GM21367 (cell line): ENCODE data around the gene SPPL3.

Experiments used
- ATAC-seq: cut with Tn5 transposase; IDR thresholded peaks from one replicate; pipeline ENCODE4 v1.9.1; 2021; ENCODE audit not compliant: unreplicated experiment

The SPPL3 gene

DNA sequence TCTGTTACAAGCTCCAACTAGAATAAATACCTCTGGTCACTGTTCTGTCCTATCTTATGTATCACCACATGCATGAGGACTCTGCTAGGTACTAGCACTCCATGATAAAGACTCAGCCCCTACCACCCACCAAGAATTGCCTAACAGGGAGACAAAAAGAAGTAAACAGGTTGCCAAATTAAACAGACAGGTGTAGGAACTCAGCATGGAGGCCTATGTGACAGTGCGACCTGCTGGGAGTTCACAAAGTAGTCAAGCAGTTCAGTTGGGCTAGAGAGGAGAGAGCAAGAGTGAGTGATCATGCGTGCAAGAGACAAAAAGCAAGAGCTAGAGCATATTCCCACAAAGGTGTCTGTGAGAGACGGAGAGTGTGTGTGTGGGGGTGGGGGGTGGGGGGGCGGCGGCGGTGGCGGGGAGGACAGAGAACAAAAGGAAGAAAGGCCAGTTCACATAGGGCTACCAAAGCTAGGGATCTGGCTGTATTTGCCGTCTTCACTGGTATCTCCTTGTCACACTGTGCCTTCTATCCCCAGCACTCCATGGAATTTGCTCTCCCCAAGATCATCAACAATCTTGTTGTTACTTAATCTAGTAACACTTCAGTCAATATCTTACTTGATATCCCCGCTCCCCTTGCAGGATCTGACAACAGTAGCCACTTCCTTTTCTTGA lies 81.2 kb downstream of the SPPL3 start:
- ATAC-seq = no peak

DNA sequence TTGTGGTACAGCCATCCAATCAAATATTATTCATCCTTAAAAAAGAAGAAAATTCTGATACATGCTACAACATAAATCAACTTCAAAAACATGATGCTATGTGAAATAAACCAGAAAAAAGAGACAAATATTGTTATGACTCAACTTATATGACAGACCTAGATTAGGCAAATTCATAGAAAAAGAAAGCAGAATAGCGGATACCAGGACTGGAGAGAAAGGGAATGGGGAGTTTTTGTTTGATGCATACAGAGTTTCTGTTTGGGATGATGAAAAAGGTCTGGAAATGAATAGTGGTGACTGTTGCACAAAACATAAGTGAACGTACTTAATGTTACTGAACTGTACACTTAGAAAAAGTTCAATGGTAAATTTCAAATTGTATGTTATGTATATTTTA lies 82.3 kb downstream of the SPPL3 start:
- ATAC-seq = no peak

DNA sequence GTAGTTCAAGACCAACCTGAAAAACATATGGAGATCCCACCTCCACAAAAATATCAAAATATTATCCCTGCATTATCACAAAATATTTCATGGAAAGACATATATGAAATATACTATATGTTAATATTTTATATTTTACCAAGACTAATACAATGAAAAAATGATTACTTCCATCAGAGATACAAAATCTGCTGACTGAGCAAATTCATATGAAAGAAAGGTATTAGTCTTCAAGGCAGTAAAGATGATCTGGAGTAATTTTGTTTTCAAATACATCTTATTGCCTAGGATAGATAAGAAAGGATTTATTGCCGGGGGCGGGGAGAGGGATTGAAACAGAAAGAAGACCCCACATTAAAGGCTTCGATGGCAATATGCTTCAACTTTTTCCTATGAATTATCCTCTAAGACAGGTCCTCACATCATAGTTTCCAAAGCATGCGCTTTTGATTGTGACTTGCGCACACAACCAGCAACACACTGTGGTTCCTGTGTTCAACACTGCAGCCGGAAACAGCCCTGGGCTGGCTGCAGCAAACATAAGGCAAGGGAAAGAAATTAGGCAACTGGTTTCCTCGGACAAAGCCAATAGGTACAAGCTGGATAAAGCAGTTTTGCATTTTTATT lies 83.2 kb downstream of the SPPL3 start:
- no peak for ATAC-seq

GRCh38 chr12:120818416-120818815 lies 85.7 kb downstream of the SPPL3 start:
- ATAC-seq = no peak

DNA sequence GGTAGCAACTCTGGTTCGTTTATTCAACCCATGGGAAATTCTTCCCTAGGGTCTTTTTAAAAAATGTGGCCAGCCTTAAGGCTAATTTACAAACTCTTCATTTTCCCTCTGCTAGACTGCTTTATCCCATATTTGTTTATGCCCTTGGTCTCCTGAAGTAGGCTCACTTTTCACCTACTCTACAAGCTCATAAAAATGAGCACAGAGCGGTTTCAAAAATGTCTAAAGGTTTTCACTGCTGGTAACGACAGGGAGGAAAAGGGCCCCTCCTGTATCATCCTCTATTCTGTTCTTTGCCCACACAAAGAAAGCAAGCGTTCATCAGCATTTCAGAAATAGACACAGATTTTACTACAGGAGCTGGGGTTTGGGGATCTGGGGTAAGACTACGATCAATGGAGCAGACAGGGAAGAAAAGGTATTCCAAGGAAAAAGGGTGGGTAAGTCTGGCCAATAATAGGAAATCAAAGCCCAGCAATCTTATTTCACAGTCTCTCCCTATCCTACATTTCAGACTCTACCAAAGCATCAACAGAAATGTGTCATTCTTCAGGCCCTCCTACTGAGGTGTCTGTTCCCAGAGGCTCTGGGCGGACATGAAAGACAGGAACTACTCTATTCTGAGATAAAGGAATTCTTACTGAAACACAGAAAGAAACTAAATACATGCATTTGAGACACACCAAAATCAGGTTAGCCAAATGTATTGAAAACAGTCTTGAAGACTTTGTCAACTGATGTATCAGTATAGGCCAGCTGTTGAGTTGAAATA lies 86.4 kb downstream of the SPPL3 start:
- no peak for ATAC-seq

- ATAC-seq = no peak
These were observed 87.8 kb downstream of the SPPL3 start for GRCh38 chr12:120816363-120816762.

DNA sequence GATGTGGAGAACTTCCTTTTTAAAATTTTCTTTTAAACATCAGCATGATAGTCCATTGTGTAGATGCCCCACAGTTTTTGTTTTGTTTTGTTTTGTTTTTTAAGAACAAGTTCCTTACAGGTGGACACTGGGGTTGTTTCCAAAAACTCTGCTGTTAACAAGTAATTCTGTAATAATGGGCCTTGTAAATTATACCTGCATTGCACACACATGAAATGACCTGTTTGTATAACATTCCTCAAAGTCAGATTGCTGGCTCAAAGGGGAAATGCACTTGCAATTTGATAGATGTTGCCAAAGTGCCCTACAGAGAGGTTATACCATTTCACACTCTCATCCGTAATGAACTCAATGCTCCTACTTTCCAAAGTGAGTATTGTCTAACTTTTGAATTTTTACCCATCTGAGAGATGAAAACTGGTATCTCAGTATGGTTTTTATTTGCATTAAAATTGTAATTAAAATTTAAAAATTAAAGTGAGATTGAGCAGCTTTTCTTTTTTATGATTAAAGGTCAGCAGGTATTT lies 89.2 kb downstream of the SPPL3 start:
- no peak for ATAC-seq

- no peak for ATAC-seq
These were observed 89.8 kb downstream of the SPPL3 start for GRCh38 chr12:120814203-120814902.

DNA sequence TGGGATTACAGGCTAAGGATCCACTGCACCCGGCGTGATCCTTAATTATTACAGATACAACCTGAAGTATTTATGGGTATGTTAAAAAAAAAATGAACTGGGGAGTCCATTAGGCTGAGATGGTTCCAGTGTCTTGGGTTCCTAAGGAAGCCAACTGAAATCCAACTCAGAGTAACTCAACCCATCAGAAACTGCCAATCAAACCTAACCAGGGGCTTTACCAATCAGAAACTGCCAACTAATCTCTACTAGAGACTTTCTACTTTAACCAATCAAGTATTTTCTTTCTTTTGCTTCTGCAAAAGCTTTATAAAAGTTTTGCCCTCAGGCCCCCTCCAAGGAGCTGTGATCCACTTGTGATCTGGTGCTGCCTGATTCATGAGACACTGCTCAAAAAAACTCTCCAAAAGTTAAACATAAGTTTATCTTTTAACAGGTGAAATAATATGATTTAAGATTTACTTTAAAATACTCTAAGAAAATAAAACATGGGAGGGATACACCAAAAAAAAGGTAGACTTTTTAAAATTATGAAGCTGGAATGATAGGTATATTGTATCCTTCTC lies 90.5 kb downstream of the SPPL3 start:
- ATAC-seq = no peak

GRCh38 chr12:120810021-120810420 lies 94.1 kb downstream of the SPPL3 start:
- no peak for ATAC-seq

- ATAC-seq = no peak
These were observed 99.7 kb downstream of the SPPL3 start for GRCh38 chr12:120804428-120804827.

DNA sequence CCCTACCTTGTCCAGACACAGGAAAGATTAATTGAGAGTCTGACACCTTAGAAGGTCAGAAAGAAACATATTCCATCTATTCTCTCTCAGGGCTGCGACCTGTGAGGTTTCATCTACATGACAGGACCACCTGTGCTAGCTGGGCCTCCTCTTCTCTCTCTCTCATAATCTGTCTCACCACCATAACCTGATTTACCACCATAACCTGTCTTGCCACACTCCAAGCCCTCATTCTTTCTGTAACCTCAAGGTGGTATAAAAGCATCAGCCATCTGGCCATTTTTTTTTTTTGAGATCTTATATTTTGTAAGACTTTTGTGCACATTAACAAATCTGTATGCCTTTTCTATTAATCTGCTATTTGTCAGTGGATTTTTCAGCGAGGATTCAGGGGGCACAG lies 103.0 kb downstream of the SPPL3 start:
- ATAC-seq = no peak

DNA sequence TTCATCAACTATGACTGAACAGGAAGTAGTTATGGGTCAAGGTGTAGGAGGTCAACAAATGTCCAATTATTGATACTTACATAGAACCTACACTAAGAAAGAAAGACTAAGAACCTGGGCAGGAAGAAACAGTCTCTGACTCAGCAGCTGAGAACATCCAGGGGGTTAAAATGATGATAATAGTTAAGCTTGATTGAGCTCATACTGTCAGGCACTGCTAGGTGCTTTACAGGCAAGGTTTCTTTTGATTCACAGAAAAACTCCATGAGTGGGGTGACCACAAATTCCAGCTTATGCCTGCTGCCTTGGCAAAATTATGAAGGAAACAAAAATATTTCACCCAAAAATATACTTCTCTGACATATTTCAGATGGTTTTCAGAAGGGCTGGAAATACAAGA lies 103.5 kb downstream of the SPPL3 start:
- no peak for ATAC-seq

DNA sequence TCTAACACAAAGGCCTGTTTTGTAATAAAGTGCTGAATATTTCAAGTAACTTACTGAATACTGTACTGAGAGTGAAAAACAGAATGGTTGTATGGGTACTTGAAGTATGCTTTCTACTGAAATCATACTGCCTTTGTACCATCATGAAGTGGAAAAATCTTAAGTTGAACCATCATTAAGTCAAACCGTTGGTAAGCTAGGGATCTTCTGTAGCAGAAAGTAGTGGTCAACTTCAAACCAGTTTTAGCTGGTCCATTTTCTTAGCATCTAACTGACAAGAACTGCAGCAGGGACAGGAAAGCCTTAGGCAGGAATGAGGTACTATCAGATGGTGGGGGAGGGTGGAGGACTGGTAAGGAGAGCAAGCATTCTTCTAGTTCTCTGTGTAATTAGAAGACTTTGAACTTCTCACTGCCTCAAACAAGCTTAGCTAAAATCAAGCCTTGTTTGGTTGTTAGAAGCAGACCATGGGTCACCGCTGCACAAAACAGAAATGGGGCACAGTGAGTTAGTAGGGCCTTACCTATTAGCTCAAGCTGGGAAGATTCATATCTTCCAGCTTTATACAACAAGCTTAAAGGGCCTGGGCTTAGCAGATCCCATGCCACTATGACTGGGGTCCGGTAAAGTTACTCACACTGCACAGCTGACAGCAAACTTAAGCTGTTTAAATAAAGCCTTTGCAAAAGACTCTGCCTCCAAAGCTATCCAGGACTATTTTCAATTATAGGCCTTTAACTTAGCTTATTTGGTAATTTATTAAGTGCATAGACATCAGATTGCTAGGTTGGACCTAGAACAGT lies 104.7 kb downstream of the SPPL3 start:
- no peak for ATAC-seq

DNA sequence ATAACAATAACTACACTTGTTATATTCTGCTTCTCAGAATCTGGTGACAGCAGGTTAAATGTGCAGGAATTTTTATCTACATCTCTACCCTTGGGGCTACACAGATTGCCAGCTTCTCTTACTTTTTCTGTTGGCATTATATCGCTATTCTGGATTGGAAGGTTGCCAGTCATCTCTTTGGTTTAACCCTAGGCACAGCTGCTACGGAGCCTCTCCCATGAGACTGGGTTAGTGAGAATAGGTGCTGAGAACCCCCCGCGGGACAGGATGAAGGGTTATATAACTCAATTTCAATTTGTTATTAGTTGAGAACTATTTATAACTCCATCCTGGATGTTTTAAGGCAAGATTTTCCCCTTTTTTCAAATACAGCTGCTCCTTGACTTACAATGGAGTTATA lies 105.5 kb downstream of the SPPL3 start:
- no peak for ATAC-seq

- ATAC-seq = no peak
These were observed 106.2 kb downstream of the SPPL3 start for GRCh38 chr12:120797677-120798642.

DNA sequence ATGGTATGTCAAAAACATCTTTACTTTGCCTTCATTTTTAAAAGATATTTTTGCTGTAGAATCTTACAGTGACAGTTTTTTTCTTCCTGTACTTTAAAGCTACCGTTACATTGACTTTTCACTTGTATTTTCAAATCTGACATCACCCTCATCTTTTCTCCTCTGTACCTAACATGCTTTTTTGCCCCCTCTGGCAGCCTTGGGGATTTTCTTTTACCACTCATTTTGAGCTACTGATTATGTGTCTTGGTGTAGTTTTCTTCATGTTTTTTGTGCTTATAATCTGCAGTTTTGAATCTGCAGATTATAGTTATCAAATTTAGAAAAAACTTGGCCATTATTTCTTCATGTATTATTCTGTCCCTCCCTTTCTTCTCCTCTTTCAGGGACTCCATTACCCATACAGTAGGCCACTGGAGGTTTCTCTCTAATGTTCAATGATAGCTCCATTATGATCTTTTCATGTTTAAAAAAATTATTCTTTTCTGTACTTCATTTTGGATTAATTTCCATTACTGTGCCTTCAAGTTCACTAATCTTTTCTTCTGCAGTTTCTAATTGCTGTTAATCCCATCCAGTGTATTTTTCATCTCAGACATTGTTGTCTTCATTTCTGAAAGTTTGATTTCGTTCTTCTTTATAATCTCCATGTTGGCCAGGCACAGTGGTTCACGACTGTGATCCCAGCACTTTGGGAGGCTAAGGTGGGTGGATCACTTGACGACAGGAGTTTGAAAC lies 108.5 kb downstream of the SPPL3 start:
- ATAC-seq = no peak

DNA sequence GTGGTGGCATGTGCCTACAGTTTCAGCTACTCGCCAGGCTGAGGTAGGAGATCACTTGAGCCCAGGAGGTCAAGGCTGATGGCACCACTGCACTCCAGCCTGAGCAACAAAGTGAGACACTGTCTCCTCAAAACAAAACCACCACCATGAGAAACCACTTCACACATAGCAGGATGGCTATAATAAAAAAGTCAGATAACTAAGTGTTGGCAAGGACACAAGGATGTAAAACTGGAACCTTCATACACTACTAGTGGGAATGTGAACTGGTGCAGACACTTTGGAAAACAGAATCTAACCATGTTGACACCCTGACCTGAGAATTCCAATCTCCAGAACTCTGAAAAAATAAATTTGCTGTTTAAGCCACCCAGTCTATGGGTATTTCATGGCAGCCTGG lies 110.8 kb downstream of the SPPL3 start:
- ATAC-seq = no peak
